ENCODE results near the gene SPG7. TPM values are rescaled to one million over a fixed set of nuclear protein-coding genes. Genes with fewer than 3 reads are reported as not detected.
"Not testable (repeated sequence)": the region's sequence is repeated elsewhere in the genome, so short reads cannot be mapped to it uniquely, and the experiment has no call there.

Gene SPG7
- total RNA-seq, 1 experiment from 2014 or later = 119 TPM

DNA sequence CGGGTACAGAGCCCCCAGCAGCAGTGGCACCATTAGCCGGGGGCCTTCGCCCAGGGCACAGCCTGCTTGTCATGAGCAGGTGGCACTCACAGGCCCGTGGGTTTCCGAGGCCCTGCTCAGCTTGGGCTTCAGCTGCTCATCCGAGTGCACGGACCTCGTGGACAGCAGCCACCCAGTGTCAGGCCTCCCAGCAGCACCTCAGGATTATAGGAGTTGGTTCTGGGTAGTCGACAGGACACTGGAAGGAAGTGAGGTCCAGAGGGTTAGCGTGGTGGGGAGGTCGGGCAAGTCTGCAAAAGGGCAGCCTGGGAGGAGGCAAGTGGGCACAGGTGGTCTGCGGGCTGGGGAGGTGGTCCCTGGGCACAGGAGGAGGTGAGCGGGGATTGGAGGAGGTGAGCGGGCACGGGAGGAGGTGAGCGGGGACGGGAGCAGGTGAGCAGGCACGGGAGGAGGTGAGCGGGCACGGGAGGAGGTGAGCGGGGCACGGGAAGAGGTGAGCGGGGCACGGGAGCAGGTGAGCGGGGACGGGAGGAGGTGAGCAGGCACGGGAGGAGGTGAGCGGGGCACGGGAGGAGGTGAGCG is 62.2 kb downstream of the SPG7 start:
- TF ChIP-seq, protein P1, sequence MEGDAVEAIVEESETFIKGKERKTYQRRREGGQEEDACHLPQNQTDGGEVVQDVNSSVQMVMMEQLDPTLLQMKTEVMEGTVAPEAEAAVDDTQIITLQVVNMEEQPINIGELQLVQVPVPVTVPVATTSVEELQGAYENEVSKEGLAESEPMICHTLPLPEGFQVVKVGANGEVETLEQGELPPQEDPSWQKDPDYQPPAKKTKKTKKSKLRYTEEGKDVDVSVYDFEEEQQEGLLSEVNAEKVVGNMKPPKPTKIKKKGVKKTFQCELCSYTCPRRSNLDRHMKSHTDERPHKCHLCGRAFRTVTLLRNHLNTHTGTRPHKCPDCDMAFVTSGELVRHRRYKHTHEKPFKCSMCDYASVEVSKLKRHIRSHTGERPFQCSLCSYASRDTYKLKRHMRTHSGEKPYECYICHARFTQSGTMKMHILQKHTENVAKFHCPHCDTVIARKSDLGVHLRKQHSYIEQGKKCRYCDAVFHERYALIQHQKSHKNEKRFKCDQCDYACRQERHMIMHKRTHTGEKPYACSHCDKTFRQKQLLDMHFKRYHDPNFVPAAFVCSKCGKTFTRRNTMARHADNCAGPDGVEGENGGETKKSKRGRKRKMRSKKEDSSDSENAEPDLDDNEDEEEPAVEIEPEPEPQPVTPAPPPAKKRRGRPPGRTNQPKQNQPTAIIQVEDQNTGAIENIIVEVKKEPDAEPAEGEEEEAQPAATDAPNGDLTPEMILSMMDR (conservative IDR thresholded peaks at IDR 0.05) = no peak
- Mint-ChIP-seq H3K27ac (no peak overlapping the region), H3K9me3 (no peaks in the 10 kb centered on the region), H3K36me3 (ENCODE audit: insufficient read depth in 1 of 3, low read depth in 3 of 3) (peaks cover 0 to 6% (median 0%) of the 10 kb centered on the region in 3 experiments; a peak in 2 of 7 replicates), H3K27me3 (ENCODE audit: low read depth) (peaks cover 34% of the 10 kb centered on the region), H3K4me3 (no peak overlapping the region), H3K4me1 (peaks cover 9 to 12% of the 10 kb centered on the region in 2 experiments)
- Histone ChIP-seq H3T11ph (ENCODE audit: low read length) (no peak overlapping the region), H3K4ac (ENCODE audit: low read depth, low read length) (no peak overlapping the region), H3K56ac (ENCODE audit: insufficient read length, low read depth, low read length) (no peak overlapping the region), H3K79me2 (ENCODE audit: insufficient read depth, low read length) (no peaks in the 10 kb centered on the region), H2BK12ac (ENCODE audit: insufficient read length, low read depth, low read length) (no peak overlapping the region), H3K79me1 (ENCODE audit: insufficient read depth, low read depth, low read length, poor library complexity, severe bottlenecking) (no peaks in the 10 kb centered on the region), H4K20me1 (ENCODE audit: control insufficient read depth, insufficient read depth, insufficient read length) (no peaks in the 10 kb centered on the region), H2BK5ac (ENCODE audit: insufficient read length, low read length) (no peak overlapping the region), H3K4me1 (ENCODE audit: insufficient read depth, low read length) (no peaks in the 10 kb centered on the region), H2AK5ac (ENCODE audit: insufficient read length, low read length) (no peak overlapping the region), H3K4me2 (ENCODE audit: insufficient read depth, insufficient read length, low read length) (no peak overlapping the region), H3K27me3 (ENCODE audit: insufficient read depth, low read length) (no peaks in the 10 kb centered on the region), H2BK120ac (ENCODE audit: low read depth, low read length, poor library complexity, severe bottlenecking) (no peak overlapping the region), H3K27ac (ENCODE audit: insufficient read length, low read depth, low read length) (no peak overlapping the region), H2BK20ac (ENCODE audit: low read depth, low read length, poor library complexity, severe bottlenecking) (no peak overlapping the region), H4K8ac (replicated peaks; ENCODE audit: insufficient read length, low read depth, low read length) (no peak overlapping the region), H2BK15ac (ENCODE audit: low read depth, low read length) (no peak overlapping the region), H4K91ac (ENCODE audit: insufficient read length, low read depth, low read length) (no peak overlapping the region), H4K5ac (ENCODE audit: insufficient read length, low read depth, low read length) (no peak overlapping the region), H3K23me2 (ENCODE audit: insufficient read length, low read depth, low read length, poor library complexity, severe bottlenecking) (peaks cover 13% of the 10 kb centered on the region), H3K23ac (ENCODE audit: insufficient read length, low read depth, low read length) (no peak overlapping the region), H3K9me3 (ENCODE audit: control insufficient read depth, low read depth, low read length) (no peaks in the 10 kb centered on the region), H2AFZ (ENCODE audit: low read length) (no peak overlapping the region), H3K18ac (ENCODE audit: insufficient read length, low read depth, low read length) (no peak overlapping the region), H3K9ac (ENCODE audit: extremely low read depth, insufficient read length, low read length) (no peak overlapping the region), H3K14ac (ENCODE audit: insufficient read depth, low read length) (no peak overlapping the region; the same call in 1 of the 2 replicates)
- DNase-seq = no peak
- WGBS (ENCODE audit: extremely low coverage, insufficient read length, low lambda C conversion rate) = no CpG with 5 or more reads among the region's 30 CpGs

GRCh38 chr16:89570983-89571598 is 62.9 kb downstream of the SPG7 start:
- H2BK12ac ChIP-seq (ENCODE audit: insufficient read length, low read depth, low read length); H4K5ac ChIP-seq (ENCODE audit: insufficient read length, low read depth, low read length); H4K20me1 ChIP-seq (ENCODE audit: control insufficient read depth, insufficient read depth, insufficient read length); H3T11ph ChIP-seq (ENCODE audit: low read length); H4K91ac ChIP-seq (ENCODE audit: insufficient read length, low read depth, low read length); H3K4me2 ChIP-seq (ENCODE audit: insufficient read depth, insufficient read length, low read length); H2BK5ac ChIP-seq (ENCODE audit: insufficient read length, low read length); H3K18ac ChIP-seq (ENCODE audit: insufficient read length, low read depth, low read length); H2AK5ac ChIP-seq (ENCODE audit: insufficient read length, low read length); DNase-seq; H3K9me3 ChIP-seq (ENCODE audit: control insufficient read depth, low read depth, low read length); H3K36me3 Mint-ChIP-seq (ENCODE audit: insufficient read depth in 1 of 3, low read depth in 3 of 3); H2BK20ac ChIP-seq (ENCODE audit: low read depth, low read length, poor library complexity, severe bottlenecking); H3K27ac Mint-ChIP-seq; H2AFZ ChIP-seq (ENCODE audit: low read length); H3K4me3 Mint-ChIP-seq; H3K27ac ChIP-seq (ENCODE audit: insufficient read length, low read depth, low read length); H3K27me3 ChIP-seq (ENCODE audit: insufficient read depth, low read length); H3K9ac ChIP-seq (ENCODE audit: extremely low read depth, insufficient read length, low read length); H4K8ac ChIP-seq (replicated peaks; ENCODE audit: insufficient read length, low read depth, low read length); H2BK120ac ChIP-seq (ENCODE audit: low read depth, low read length, poor library complexity, severe bottlenecking); H3K23me2 ChIP-seq (ENCODE audit: insufficient read length, low read depth, low read length, poor library complexity, severe bottlenecking); H3K4ac ChIP-seq (ENCODE audit: low read depth, low read length); H3K79me2 ChIP-seq (ENCODE audit: insufficient read depth, low read length); H3K79me1 ChIP-seq (ENCODE audit: insufficient read depth, low read depth, low read length, poor library complexity, severe bottlenecking); H3K9me3 Mint-ChIP-seq; H3K23ac ChIP-seq (ENCODE audit: insufficient read length, low read depth, low read length); H2BK15ac ChIP-seq (ENCODE audit: low read depth, low read length); H3K56ac ChIP-seq (ENCODE audit: insufficient read length, low read depth, low read length); H3K14ac ChIP-seq (ENCODE audit: insufficient read depth, low read length); H3K4me1 ChIP-seq (ENCODE audit: insufficient read depth, low read length): not testable (repeated sequence)
- Mint-ChIP-seq H3K27me3 (ENCODE audit: low read depth) (peaks cover 37% of the 10 kb centered on the region), H3K4me1 (peaks cover 6 to 10% of the 10 kb centered on the region in 2 experiments)
- no CpG with 5 or more reads among the region's 36 CpGs for WGBS (ENCODE audit: extremely low coverage, insufficient read length, low lambda C conversion rate)
